Measurements from ENCODE around the gene CATSPERZ.

DNA sequence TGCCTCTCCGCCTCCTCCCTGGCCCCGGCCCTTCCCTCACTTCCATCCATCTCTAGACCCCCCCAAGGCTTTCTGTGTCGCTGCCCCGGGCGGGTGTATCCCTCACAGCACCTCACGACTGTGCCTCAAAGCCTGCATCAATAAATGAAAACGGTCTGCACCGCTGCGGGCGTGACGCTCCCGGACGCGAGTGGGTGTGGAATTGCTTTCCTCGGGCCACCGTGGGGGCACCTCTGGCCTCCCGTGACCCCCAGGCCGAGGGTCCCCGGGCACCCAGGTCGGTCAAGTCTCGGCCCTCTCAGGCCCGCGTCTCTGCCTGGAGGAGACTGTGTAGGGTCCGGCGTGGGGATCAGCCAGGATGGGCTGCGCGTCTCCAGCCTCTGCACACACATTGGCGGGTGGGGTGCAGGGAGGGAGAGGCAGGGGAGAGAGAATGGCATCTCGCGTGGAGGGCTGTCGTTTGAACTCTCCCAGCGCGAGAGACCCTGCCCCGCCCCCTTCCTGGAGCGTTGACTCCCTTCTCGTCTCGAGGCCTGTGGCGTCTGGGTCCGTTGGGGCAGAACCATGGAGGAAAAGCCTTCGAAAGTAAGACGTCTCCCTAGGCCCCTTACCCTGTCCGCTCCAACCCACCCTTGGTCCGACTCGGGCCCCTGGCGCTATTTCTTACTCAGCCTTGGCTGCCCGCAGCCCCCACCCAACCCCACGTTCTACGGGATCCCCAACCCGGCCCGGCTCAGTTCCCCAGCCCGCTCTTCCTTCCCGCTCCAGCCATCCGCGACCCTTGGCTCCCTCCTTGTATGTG is at the start of gene CATSPERZ:
- TF ChIP-seq, protein P1, sequence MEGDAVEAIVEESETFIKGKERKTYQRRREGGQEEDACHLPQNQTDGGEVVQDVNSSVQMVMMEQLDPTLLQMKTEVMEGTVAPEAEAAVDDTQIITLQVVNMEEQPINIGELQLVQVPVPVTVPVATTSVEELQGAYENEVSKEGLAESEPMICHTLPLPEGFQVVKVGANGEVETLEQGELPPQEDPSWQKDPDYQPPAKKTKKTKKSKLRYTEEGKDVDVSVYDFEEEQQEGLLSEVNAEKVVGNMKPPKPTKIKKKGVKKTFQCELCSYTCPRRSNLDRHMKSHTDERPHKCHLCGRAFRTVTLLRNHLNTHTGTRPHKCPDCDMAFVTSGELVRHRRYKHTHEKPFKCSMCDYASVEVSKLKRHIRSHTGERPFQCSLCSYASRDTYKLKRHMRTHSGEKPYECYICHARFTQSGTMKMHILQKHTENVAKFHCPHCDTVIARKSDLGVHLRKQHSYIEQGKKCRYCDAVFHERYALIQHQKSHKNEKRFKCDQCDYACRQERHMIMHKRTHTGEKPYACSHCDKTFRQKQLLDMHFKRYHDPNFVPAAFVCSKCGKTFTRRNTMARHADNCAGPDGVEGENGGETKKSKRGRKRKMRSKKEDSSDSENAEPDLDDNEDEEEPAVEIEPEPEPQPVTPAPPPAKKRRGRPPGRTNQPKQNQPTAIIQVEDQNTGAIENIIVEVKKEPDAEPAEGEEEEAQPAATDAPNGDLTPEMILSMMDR (IDR thresholded peaks at IDR 0.05): no peak
- TF ChIP-seq POLR2A (IDR thresholded peaks at IDR 0.05): no peak

Data from testis (tissue), 2 donors.